ENCODE results near the gene PNPLA7.

DNA sequence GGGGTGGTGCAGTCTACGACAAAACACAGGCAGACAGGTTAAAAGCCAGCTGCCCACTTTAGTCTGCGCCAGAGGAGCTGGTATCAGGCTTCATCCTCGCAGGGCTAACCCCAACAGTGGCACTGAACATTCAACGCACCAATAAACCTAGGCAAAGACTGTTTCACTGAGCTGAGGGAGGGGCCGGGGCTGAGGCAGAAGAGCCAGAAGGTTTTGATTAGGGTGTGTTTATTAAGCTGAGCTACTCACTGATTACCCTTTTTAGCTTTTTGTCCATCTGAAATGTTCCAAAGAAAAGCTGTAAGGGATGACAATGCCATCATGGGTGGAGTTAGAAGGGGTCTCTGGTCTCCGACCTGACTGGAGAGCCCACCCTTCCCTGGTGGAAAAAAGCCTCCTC is 38.7 kb upstream of the PNPLA7 start:
- no peak for TF ChIP-seq EZH2 (IDR thresholded peaks at IDR 0.05)
- no peak for TF ChIP-seq POLR2AphosphoS5 (IDR thresholded peaks at IDR 0.05; ENCODE audit: borderline replicate concordance, low read depth, low read length)

Data from SK-N-MC (cell line).